ENCODE results near the gene MESD. TPM values are rescaled to one million over a fixed set of nuclear protein-coding genes. Genes with fewer than 3 reads are reported as not detected.

MESD gene
- total RNA-seq, 2 experiments from 2014 or later = 28.0 to 28.4 TPM

- Mint-ChIP-seq H3K9me3 (no peaks in the 10 kb centered on the region), H3K27me3 (no peaks in the 10 kb centered on the region), H3K36me3 (no peaks in the 10 kb centered on the region), H3K27ac (no peak overlapping the region), H3K4me3 (no peak overlapping the region), H3K4me1 (no peaks in the 10 kb centered on the region)
- ATAC-seq (ENCODE audit: low read depth) = no peak
- POLR2A ChIA-PET = no interaction called here
- DNase-seq = no peak
Measured at GRCh38 chr15:80902298-80902801, 87.3 kb downstream of the MESD start.

- ATAC-seq (ENCODE audit: low read depth) (no peak), DNase-seq (no peak)
- H3K27me3 Mint-ChIP-seq = no peaks in the 10 kb centered on the region
- peaks cover 4% of the 10 kb centered on the region for H3K36me3 Mint-ChIP-seq
- peaks cover 2% of the 10 kb centered on the region for H3K9me3 Mint-ChIP-seq
- POLR2A ChIA-PET = no interaction called here
- no peaks in the 10 kb centered on the region for H3K4me1 Mint-ChIP-seq
- no peak overlapping the region for H3K4me3 Mint-ChIP-seq
- H3K27ac Mint-ChIP-seq = no peak overlapping the region
Measured at GRCh38 chr15:80898040-80898439, 91.6 kb downstream of the MESD start.

Small RNAs within 50 kb of the gene (microRNA-seq; reads per million reads assigned to microRNA genes)
- not detected for gene MIR4514

Other genes starting within 250 kb of the MESD start
- gene CEMIP, start 210.4 kb downstream of the MESD start, total RNA-seq = under 1 TPM in 1 of 2 experiments, not detected in 1; 0.23 TPM
- 10 to 100 TPM; 24.0 to 24.5 TPM for gene TLNRD1, start 11.1 kb upstream of the MESD start, total RNA-seq
- not detected for gene CFAP161, start 144.5 kb upstream of the MESD start, total RNA-seq
- gene IL16, start 207.1 kb upstream of the MESD start, total RNA-seq = 100 to 1,000 TPM; 281 to 284 TPM

All from activated naive CD8-positive, alpha-beta T cell treated with anti-CD3 and anti-CD28 coated beads, Interleukin-2, amount 10 ng/mL, durations not matched to agents 7 days and 5 days (primary cell).